H1 (cell line): Measurements from ENCODE around the gene IL6R. TPM values are rescaled to one million over a fixed set of nuclear protein-coding genes. Genes with fewer than 3 reads are reported as not detected.

Experiments used
- BRCA1 ChIP-seq: IDR thresholded peaks from 2 replicates; pipeline ENCODE4 v1.6.1; 2012; ENCODE audit warnings: low read depth, low read length, improper control_type of control experiment
- EGR1 ChIP-seq: IDR thresholded peaks from 2 replicates; pipeline ENCODE4 v1.6.1; 2011; ENCODE audit warnings: low read depth, low read length, borderline replicate concordance
- polyA plus RNA-seq, 7 experiments: library from polyadenylated mRNA; depleted of rRNA in 3 of 7; stranded (reverse) in 5 of 7; unstranded in 2 of 7; fragments of >200 nt in 5 of 7; fragments of 200-250 nt in 2 of 7; gene quantifications; 1 replicate in 5 of 7; 2 replicates in 1 of 7; 4 replicates in 1 of 7; pipeline versions ENCODE4 v1.2.1 to v1.2.3, GENCODE V29; 2011 to 2013; ENCODE audit warnings: missing spikeins in 2 of 7, mixed read lengths in 2 of 7
- total RNA-seq: library from RNA; stranded (reverse); fragmentation: NEBNext Ultra II Directional; extraction: Animal tissue kit (Norgen Biotek cat#: 25700); gene quantifications from 2 replicates; pipeline ENCODE4 v1.2.1, GENCODE V29; 2021
- TF ChIP-seq, protein P1 (sequence below): fragments of 300-600 bp; sonication (generic); IDR thresholded peaks from 2 replicates; pipeline ENCODE4 v1.7.1; 2012; ENCODE audit warnings: low read length, moderate library complexity, mild to moderate bottlenecking, inconsistent platforms; ENCODE audit not compliant: insufficient replicate concordance
- TF ChIP-seq, protein P2 (sequence below): IDR thresholded peaks from 2 replicates; pipeline ENCODE4 v1.6.1; 2012; ENCODE audit warnings: inconsistent platforms

IL6R gene
- total and polyA plus RNA-seq, 2 of the 8 experiments (the other 6 are each of a cell fraction or from before 2014, with no cell fraction given): 2.3 to 3.0 TPM

DNA sequence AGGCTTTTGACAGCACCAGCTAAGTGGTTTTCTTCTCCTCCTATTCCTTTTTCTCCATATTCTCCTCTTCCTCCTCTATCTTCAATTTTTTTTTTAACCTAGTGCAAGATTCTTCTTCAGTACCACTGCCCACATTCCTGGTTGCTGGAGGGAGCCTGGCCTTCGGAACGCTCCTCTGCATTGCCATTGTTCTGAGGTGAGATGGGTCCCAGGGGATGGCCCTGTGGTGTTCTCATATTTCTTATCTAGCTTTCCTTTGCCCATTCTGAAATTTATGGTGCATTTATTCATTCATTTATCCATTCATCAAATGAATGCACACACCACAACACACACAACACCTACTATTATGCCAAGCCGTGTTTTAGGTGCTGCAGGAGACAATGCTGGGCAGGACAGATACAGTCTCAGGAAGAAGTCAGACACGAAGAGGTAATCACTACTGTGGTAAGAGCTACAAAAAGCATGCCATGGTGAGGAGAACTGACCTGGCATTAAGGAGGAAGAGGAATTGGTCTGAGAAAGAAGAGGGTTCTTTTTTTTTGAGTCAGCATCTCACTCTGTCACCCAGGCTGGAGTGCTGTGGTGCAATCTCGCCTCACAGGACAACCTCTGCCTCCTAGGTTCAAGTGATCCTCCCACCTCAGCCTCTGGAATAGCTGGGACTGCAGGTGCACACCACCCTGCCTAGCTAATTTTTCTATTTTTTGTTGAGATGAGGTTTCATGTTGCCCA lies 49.4 kb downstream of the IL6R start (continued):
- no peak for TF ChIP-seq EGR1
- TF ChIP-seq, protein P1, sequence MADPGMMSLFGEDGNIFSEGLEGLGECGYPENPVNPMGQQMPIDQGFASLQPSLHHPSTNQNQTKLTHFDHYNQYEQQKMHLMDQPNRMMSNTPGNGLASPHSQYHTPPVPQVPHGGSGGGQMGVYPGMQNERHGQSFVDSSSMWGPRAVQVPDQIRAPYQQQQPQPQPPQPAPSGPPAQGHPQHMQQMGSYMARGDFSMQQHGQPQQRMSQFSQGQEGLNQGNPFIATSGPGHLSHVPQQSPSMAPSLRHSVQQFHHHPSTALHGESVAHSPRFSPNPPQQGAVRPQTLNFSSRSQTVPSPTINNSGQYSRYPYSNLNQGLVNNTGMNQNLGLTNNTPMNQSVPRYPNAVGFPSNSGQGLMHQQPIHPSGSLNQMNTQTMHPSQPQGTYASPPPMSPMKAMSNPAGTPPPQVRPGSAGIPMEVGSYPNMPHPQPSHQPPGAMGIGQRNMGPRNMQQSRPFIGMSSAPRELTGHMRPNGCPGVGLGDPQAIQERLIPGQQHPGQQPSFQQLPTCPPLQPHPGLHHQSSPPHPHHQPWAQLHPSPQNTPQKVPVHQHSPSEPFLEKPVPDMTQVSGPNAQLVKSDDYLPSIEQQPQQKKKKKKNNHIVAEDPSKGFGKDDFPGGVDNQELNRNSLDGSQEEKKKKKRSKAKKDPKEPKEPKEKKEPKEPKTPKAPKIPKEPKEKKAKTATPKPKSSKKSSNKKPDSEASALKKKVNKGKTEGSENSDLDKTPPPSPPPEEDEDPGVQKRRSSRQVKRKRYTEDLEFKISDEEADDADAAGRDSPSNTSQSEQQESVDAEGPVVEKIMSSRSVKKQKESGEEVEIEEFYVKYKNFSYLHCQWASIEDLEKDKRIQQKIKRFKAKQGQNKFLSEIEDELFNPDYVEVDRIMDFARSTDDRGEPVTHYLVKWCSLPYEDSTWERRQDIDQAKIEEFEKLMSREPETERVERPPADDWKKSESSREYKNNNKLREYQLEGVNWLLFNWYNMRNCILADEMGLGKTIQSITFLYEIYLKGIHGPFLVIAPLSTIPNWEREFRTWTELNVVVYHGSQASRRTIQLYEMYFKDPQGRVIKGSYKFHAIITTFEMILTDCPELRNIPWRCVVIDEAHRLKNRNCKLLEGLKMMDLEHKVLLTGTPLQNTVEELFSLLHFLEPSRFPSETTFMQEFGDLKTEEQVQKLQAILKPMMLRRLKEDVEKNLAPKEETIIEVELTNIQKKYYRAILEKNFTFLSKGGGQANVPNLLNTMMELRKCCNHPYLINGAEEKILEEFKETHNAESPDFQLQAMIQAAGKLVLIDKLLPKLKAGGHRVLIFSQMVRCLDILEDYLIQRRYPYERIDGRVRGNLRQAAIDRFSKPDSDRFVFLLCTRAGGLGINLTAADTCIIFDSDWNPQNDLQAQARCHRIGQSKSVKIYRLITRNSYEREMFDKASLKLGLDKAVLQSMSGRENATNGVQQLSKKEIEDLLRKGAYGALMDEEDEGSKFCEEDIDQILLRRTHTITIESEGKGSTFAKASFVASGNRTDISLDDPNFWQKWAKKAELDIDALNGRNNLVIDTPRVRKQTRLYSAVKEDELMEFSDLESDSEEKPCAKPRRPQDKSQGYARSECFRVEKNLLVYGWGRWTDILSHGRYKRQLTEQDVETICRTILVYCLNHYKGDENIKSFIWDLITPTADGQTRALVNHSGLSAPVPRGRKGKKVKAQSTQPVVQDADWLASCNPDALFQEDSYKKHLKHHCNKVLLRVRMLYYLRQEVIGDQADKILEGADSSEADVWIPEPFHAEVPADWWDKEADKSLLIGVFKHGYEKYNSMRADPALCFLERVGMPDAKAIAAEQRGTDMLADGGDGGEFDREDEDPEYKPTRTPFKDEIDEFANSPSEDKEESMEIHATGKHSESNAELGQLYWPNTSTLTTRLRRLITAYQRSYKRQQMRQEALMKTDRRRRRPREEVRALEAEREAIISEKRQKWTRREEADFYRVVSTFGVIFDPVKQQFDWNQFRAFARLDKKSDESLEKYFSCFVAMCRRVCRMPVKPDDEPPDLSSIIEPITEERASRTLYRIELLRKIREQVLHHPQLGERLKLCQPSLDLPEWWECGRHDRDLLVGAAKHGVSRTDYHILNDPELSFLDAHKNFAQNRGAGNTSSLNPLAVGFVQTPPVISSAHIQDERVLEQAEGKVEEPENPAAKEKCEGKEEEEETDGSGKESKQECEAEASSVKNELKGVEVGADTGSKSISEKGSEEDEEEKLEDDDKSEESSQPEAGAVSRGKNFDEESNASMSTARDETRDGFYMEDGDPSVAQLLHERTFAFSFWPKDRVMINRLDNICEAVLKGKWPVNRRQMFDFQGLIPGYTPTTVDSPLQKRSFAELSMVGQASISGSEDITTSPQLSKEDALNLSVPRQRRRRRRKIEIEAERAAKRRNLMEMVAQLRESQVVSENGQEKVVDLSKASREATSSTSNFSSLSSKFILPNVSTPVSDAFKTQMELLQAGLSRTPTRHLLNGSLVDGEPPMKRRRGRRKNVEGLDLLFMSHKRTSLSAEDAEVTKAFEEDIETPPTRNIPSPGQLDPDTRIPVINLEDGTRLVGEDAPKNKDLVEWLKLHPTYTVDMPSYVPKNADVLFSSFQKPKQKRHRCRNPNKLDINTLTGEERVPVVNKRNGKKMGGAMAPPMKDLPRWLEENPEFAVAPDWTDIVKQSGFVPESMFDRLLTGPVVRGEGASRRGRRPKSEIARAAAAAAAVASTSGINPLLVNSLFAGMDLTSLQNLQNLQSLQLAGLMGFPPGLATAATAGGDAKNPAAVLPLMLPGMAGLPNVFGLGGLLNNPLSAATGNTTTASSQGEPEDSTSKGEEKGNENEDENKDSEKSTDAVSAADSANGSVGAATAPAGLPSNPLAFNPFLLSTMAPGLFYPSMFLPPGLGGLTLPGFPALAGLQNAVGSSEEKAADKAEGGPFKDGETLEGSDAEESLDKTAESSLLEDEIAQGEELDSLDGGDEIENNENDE: no peak
- TF ChIP-seq, protein P2, sequence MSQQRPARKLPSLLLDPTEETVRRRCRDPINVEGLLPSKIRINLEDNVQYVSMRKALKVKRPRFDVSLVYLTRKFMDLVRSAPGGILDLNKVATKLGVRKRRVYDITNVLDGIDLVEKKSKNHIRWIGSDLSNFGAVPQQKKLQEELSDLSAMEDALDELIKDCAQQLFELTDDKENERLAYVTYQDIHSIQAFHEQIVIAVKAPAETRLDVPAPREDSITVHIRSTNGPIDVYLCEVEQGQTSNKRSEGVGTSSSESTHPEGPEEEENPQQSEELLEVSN: no peak
- TF ChIP-seq BRCA1: no peak
- TF ChIP-seq, all 59 proteins: peak for 0
